NCI-H128 (cell line): ENCODE data around the gene TENT4B.
A peak's percentile ranks its signal among the peaks of the same experiment; 100 is the strongest.
"Not testable (repeated sequence)": the region's sequence is repeated elsewhere in the genome, so short reads cannot be mapped to it uniquely, and the experiment has no call there.

Experiments
- DNase-seq: peaks from one replicate; lab custom pipeline; 2025; ENCODE audit not compliant: unreplicated experiment; lab: John Stamatoyannopoulos, UW

TENT4B gene

DNA sequence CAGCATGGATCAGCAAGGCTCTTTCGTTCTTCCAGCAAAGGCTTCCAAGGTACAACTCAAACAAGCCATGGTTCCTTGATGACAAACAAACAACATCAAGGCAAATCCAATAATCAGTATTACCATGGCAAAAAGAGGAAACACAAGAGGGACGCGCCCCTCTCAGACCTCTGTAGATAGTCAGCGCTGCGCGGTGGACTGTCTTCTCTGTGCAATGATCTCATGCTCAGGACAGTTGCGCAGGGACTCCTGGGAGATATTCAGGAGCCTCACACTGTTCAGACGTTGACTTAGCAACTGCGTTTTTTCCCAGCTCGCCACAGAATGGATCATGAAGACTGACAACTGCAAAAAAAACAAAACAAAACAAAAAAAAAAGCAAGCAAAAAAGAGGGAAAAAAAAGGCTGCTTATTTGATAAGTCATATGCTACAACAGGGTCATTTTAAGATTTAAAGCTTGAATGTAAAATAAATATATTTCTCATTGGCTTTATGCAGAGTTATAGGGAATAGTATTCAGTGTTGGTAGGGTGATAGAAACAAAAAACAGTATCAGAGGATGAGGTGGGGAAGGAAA is 76.1 kb downstream of the TENT4B start:
- no peak for DNase-seq

DNA sequence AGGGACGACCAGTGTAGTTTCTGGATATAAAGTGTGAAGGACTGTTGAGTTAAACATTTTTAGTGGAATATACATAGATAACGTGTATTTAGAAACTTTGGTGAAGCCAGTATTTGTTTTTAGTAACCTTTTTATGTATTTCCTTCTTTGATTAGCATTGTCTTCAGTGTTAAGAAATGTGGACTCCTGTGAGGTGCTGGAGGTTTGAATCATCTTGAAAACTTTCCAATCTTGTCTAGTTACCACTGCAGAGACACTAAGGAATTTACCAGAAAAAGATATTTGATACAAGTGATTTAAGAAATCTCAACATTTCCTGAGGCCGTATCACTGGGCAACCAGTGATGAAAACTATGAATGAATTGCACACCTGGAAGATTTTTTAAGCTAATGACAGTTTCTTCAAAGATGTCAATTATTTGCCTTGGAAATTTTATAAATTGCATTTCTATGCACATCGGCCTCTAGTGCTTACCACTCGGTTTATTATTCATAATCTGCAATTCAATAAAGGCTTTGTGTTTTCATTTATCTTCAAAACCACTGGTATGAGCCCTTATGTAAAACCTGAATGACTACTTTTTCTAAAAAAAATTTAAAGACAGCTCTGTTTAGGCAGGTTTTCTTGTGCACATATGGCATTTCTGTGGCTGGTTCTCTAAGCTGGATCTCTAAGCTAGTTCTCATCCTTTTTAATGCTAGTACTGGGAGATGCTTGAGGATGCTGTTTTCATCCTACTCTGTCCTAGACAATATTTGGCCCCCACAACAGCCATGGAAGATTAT is 81.9 kb downstream of the TENT4B start:
- DNase-seq = no peak

DNA sequence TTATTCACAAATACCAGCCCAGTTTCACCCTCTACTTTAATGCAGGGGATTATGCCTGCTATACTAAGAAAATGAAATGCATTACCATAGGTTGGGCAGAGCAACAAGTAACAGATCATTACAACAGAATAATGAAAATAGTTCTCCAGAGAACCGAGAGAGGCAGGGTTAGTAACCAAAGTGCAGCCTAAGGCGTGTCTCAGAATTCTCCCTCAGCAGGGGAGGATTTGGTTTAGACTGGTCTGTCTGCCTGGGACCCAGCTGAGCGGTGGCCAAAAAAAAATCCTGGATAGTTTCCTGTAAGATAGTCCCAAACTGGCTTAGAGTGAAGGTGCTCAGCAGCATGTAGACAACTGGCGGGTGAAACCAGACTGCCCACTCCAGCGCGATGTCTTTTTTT is 82.5 kb downstream of the TENT4B start:
- no peak for DNase-seq

DNA sequence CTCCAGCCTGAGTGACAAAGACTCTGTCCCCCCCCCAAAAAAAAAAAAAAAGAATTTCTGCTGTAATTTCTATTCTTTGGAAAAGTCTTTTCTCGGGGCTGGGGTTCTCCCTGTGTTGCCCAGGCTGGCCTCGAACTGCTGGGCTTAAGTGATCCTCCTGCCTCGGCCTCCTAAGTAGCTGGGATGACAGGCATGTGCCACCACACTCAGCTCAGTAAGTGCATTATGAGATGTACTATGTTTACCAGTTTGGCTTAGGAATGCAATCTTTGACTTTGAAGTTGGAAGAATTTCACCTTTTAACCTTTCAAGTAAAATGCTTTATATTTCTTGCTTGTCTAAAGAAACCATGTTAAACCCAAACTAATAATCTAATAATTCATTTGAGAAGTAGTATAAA is 85.2 kb downstream of the TENT4B start:
- no peak for DNase-seq

DNA sequence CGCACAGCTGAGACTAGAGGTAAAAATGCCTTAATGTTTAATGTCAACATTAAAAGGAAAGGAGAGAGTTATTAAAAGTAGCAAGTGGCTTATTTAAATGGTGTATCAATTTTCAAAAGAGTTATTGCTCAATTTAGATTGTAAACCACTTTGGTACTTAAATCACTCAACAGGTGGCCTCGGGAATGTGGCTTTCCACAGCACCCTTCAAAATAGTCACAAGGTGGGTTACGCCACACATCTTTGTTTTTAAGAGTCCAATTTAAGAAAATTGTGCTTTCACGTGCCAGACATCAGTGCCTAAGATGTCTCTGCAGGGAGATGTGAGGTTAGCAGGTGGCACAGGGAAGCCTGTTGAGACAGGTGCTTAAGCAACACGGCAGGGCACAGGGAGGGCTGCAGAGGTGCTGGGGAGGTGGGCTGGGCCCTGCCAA is 85.8 kb downstream of the TENT4B start:
- DNase-seq = peak; percentile 26

DNA sequence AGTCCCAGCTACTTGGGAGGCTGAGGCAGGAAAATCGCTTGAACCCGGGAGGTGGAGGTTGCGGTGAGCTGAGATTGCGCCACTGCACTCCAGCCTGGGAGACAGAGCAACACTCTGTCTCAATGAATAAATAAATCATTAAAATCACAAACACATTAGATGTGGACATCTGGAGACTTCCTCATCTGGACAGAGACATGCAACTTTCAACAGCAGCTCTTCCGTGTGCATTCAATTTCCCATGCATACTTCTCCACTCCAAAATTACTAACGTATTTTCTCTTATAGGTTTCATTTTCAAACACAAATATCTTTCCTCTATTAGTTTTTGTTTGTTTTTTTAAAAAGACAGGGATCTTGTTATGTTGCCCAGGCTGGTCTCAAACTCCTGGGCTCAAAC is 89.9 kb downstream of the TENT4B start:
- not testable (repeated sequence) for DNase-seq

DNA sequence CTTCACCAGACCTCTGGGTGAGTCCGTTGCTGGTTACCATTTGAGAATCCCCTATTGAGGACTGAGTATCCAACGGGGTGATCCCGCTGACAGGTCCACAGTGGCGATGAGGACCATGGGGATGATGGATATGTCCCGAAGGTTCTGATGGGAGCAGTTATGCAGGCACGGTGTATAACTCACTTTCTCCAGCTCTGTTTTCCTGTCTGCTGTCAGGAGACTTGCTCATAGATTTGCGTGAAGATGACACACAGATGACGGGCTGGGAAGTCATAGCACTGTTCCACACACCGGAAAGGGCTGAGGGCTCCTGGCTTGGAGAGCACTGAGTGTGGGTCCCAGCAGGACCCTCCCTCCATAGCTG is 91.0 kb downstream of the TENT4B start:
- DNase-seq = no peak

DNA sequence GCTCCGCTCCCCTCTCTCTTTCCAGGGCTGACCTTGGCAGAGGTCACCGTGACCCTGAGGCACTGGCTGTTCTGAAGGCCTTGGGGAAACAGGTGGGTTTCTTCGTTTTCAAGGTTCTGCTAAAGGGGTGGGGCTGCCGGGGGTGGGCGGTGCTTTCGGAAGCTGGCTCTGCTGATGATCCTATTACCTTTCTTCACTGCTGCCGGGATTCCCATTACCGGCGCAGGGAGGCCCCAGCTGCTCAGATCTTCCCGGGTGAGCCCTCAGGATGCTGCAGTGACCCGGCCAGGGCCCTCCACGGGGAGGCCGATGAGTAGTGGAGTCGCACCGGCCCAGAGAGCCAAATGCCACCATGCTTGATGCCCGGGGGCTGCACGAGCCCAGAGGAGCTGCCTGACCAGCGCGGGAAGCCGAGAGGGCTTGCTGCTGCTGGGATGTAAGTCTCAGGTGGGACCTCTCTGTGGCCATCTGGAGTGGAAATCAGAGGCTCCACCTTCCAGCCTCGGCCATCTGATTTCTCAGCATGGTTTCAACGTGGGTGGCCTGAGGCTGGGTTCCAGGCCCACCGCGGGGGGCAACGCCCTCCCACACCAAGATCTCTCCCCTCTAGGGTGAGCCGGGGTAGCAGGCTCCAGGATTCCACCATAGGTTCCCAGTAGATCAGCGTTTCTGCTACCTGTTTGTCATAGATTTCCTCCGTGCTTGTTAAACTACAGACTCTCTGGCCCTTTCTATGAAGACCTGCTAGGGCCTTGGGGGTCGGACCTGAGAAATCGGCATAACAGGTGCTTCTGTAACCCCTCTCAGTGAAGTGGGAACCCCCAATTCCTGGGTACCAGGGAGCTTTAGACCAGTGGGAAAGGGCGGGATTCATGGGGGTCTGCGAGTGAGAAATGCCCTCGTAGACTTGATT is 91.7 kb downstream of the TENT4B start:
- no peak for DNase-seq

DNA sequence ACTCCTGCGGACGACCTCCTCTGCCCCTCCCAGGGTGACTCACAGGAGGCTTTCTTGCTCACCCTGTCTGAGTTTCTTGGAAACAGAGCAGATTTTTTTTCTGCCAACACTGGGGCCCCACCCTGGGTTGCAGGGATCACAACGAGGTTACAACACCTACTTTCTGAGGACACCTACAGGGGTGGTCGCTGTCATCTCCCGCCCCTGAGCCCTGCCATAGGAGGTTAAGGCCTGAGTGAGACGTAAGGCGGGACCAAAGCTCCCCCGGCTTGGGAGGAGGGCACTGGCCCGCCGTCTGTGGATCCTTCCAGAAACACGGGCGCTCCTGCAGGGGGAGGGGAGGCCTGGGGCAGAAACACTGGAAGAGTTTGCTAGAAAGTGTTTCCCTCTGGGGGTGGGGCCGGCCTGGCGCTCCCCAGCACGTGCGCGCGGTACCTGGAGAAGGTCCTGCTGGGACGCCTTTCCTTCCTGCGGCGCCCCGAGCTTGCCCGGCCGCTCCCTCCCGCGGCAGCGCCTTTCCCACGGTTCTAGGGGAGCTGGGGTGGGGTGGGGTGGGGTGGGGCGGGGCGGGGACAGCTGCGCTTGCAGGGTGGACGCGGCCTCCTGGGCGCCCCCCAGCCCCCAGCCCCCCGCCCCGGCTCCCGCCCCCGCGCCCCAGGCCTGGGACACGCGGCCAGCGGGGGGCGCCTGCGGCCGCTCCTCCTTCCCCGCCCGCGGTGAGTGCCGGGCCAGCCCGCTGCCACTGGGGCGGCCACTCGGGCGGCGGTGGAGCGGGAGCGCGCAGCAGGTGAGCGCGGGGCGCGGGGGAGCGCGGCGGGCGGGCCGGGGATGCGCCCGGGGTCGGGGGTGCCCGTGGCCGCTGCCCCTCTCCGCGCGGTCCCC is 92.6 kb downstream of the TENT4B start:
- DNase-seq = no peak

DNA sequence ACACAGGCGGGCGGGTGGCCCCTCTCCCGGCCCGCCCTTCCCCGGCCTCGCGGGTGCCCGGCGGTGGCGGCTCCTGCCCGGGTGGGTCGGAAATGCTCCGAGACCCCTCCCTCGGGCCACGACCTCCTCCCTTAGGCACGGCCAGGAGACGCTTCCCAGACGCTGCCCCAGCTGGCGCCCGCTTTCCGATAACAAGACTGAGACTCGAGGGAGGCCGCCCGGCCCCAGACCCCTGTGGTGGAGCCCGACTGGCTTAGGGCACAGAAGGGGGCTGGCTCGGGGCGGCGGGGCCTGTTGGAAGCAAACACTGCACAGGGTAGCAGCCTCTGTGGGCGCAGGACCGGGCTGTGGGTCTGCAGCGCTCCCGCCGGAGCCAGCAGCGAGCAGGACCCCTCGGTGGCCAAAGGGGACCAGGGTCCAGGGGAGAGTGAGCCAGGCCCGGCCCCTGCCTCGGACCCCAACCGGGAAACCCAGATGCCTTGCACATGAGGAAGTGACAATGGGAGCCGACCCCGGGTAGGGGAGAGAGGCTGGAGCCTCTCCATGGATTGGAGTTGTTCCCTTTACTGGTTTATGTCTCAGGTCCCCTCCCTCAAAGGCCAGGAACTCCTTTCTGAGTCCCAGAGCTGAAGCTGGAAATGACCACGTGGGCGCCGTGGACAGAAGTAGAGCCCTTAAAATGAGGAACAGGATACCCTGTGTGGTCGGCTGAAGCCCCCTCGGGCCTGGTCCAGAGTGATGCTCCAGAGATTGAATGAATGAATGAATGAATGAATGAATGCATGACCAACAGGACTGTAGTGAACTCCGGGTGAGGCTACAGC is 93.4 kb downstream of the TENT4B start:
- DNase-seq = no peak

DNA sequence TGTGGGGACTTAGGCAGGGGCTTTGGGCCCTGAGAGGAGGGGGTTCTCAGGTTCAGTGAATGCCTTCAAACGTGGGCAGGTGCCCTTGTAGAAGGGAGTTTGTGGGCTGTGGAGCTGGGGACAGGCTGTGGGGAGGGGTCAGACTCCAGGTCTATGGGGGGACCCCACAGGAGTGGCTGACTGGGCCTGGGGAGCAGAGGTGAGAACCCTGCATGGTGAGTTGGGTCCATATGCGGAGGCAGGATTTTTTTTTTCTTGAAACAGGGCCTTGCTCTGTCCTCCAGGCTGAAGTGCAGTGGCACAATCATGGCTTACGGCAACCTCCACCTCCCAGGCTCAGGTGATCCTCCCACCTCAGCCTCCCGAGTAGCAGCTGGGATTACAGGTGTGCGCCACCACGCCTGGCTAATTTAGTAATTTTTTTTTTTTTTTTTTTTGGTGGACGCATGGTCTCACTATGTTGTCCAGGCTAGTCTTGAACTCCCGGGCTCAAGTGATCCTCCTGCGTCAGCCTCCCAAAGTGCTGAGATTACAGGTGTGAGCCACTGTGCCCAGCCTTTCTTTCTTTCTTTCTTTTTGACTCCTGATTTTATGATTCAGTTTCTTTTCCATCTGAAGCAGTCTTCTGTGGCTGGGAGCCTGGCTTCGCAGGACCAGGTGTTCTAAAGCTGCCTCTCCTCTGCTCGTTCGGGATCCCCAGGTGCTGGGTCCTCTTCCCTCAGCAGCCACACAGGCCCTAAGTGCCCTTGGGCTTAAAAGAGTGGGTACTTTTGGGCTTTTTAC is 94.2 kb downstream of the TENT4B start:
- no peak for DNase-seq

DNA sequence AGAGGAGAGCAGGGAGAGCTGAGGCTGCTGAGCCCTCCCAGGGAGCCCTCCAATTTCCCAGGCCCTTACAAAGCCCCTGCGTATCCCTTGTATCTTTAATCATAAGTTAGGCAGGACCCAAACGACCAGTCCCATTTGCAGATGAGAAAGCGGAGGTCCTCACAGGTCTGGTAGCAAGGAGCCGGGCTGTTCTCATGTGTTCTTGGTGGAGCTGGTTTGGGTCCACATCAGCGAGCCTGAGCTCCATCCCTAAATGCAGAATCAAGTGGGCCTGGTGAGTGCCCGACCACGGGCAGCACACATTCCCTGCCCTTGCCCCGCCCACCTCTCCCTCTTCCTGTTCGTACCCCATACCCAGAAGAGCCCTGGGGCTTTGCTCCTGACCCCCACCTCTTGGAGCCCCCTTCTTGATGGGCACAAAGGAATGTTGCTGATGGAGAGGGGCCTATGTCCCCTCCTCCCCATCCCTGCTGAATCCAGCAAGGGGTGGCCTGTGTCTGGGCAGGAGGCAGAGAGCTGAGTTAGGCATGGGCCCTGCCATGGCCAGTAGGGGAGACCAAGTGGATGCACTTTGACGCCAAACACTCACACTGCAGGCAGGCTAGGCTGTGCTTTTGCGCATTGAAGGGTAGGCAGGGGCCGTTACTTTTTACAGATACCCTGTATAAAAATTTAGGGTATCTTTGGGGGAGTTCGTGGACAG is 95.0 kb downstream of the TENT4B start:
- DNase-seq = no peak

DNA sequence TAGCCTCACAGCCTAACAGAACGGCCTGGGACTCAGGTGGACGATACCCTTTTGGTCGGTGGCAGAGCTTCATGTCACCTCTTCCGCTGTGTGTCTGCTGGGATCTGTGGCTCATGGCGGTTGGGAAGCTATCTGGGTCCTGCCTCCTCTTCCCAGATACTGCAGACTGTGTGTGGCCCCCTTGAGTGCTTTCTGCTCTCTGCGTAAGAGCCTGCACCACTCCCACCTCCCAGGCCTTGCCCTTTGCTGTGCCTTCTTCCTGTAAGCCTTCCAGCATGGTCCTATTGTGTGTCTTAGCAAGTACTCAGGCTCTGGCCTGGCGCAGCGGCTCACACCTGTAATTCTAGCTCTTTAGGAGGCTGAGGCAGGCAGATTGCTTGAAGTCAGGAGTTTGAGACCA is 95.7 kb downstream of the TENT4B start:
- DNase-seq = no peak

DNA sequence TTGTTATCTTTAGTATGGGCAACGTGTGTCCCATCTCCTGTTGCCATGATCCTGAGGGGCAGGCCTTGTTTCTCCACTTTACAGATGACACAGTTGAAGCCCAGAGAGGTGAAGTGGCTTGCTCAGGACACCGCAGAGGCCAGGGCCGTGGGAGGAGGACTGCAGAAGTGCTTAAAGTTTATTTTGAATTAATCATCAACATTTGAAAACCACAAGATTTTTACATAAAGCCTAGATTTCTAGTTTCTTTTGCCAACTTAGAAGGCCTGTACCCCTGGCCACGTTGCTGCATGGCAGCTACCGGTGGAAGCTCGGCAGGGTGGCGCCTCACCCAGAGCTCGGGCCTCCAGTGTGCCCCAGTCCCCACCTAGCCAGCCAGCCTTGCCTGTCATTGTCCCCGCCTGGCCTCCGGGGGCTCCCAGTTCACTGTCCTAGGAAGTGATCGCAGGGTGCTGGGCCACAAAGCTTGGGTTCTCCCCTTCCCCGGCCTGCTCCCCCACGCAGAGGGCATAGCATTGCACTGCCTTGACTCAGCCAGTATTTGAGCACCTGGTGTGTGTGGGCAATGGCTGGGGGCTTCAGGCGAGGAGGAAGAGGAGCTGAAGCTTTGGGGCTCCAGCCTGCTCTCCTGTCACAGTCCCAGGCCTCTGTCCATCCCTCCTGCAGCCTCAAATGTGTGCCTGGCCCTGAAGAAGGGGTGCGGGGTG is 98.4 kb downstream of the TENT4B start:
- no peak for DNase-seq

DNA sequence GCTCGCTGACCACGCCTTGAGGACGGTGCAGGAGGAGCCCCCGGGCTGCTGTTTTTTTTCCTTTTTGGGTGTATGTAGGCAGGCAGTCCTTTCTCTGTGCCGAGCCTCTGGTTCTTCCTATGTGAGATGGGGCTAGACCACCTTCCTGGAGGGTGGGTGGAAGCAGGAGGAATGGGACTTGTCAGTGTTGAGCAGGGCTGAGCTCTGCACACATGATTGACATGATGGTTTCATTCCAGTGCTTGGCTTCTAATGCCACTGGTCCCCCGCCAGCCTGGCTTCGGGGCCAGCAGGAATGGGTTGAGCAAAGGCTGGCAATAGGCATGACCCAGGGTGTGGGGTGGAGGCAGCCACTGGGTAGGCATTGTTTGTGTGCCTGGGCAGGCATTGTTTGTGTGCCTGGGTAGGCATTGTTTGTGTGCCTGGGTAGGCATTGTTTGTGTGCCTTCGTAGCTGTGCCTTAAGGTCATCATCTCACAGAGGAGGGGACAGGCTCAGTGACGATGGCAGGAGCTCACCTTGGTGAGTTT is 99.0 kb downstream of the TENT4B start:
- no peak for DNase-seq

DNA sequence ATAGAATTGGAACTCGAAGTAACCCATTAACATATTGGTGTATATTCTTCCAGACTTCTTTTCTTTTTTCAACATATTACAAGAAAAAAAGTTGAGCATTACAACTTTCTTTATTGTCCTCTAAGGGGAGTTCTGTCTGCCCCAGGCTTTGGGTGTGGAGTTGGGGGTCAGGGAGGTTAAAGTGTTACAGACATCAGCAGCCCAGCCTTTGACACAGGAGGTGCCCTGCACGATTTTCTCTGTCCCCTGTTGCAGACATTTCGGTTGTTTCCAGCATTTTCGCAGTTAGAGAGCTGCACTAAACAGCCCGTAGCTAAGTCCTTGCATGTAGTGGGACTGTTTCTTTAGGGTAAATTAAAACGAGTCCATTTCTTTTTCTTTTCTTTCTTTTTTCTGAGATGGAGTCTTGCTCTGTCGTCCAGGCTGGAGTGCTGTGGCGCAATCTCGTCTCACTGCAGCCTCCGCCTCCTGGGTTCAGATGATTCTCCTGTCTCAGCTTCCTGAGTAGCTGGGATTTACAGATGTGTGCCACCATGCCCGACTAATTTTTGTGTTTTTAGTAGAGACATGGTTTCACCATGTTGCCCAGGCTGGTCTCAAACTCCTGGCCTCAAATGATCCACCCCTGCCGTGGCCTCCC is 99.9 kb downstream of the TENT4B start:
- DNase-seq = no peak

DNA sequence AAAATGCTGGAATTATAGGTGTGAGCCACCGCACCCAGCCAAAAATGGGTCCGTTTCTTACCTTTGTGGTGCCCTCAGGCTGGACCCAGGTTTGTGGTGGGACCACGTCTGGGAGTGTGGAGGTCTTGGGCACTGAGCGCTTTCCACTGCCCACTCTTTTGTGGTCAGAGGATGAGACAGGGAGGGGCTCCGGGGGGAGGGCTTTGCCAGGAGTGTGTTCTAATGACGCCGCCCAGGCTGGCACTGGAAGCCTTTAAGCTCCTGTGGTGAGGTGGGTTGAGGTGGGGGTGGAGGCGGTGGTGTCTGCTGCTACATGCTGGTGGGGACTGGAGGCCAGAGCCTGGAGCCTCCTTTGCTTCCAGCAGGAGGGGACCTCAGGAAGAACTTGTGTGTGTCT is 100.4 kb downstream of the TENT4B start:
- DNase-seq = no peak
